Hepatocyte (in vitro differentiated cells): ENCODE data around the gene LYPLA2. TPM values are rescaled to one million over a fixed set of nuclear protein-coding genes. Genes with fewer than 3 reads are reported as not detected.

Source experiments
- DNase-seq: peaks from one replicate; pipeline ENCODE4 v3.0.0-alpha.2; 2016; ENCODE audit warnings: low spot score
- H2AFZ ChIP-seq: fragments of 200-600 bp; sonication (generic); 2 replicates; pipeline ENCODE4 v1.6.0; 2016; ENCODE audit warnings: antibody characterized with exemption, mild to moderate bottlenecking
- H3K27ac ChIP-seq: fragments of 200-600 bp; sonication (generic); 2 replicates; pipeline ENCODE4 v1.5.1; 2016; ENCODE audit warnings: mild to moderate bottlenecking
- H3K27me3 ChIP-seq: fragments of 200-600 bp; sonication (generic); 2 replicates; pipeline ENCODE4 v1.6.1; 2016
- H3K36me3 ChIP-seq: fragments of 200-600 bp; sonication (generic); replicated peaks from 2 replicates; pipeline ENCODE4 v1.5.1; 2016; ENCODE audit warnings: low read depth; ENCODE audit not compliant: insufficient read depth
- H3K4me1 ChIP-seq: fragments of 200-600 bp; sonication (generic); 2 replicates; pipeline ENCODE4 v1.5.1; 2016; ENCODE audit warnings: mild to moderate bottlenecking, moderate library complexity; ENCODE audit not compliant: insufficient read depth
- H3K4me2 ChIP-seq: fragments of 200-600 bp; sonication (generic); 2 replicates; pipeline ENCODE4 v1.6.0; 2016
- H3K4me3 ChIP-seq: fragments of 200-600 bp; sonication (generic); 2 replicates; pipeline ENCODE4 v1.5.1; 2016; ENCODE audit warnings: mild to moderate bottlenecking
- H3K79me2 ChIP-seq: fragments of 200-600 bp; sonication (generic); 2 replicates; pipeline ENCODE4 v1.6.0; 2017; ENCODE audit warnings: mild to moderate bottlenecking
- H3K9me2 ChIP-seq: fragments of 200-600 bp; sonication (generic); replicated peaks from 2 replicates; pipeline ENCODE4 v1.6.0; 2017; ENCODE audit warnings: mild to moderate bottlenecking; ENCODE audit not compliant: insufficient read depth
- H3K9me3 ChIP-seq: fragments of 200-600 bp; sonication (generic); 2 replicates; pipeline ENCODE4 v1.5.1; 2016; ENCODE audit warnings: low read depth, mild to moderate bottlenecking
- H4K20me1 ChIP-seq: fragments of 200-600 bp; sonication (generic); 2 replicates; pipeline ENCODE4 v1.6.0; 2016; ENCODE audit warnings: mild to moderate bottlenecking; ENCODE audit not compliant: insufficient read depth, poor library complexity, severe bottlenecking
- CTCF ChIP-seq: fragments of 200-600 bp; sonication (generic); IDR thresholded peaks from 2 replicates; pipeline ENCODE4 v1.5.1; 2016; ENCODE audit warnings: antibody characterized with exemption, mild to moderate bottlenecking; ENCODE audit not compliant: poor library complexity
- EZH2 ChIP-seq: fragments of 200-600 bp; sonication (generic); IDR thresholded peaks from 2 replicates; pipeline ENCODE4 v1.6.1; 2016; ENCODE audit warnings: antibody characterized with exemption, mild to moderate bottlenecking, borderline replicate concordance
- EZH2phosphoT487 ChIP-seq: fragments of 200-600 bp; sonication (generic); IDR thresholded peaks from one replicate; pipeline ENCODE4 v1.6.1; 2018; ENCODE audit warnings: antibody characterized with exemption, mild to moderate bottlenecking, low read depth, moderate library complexity; ENCODE audit not compliant: unreplicated experiment, severe bottlenecking
- WGBS: methylation state at CpG from one replicate; pipeline ENCODE4 v1.1.6; 2016; ENCODE audit warnings: low lambda C conversion rate; ENCODE audit errors: missing lambda C conversion rate; 5-methylcytosine and 5-hydroxymethylcytosine counted together
- polyA plus RNA-seq: library from polyadenylated mRNA; unstranded; fragments of >200 nt; fragmentation: Nextera tagmentation; extraction: Ambion mirVana; gene quantifications from 2 replicates; pipeline ENCODE4 v1.2.1, GENCODE V29; 2016
- total RNA-seq: library from RNA; depleted of rRNA; stranded (reverse); fragments of >200 nt; gene quantifications from 2 replicates; pipeline ENCODE4 v1.2.3, GENCODE V29; 2014

The LYPLA2 gene
- total and polyA plus RNA-seq, 2 experiments from 2014 or later: 73.2 to 162 TPM

GRCh38 chr1:23788695-23789094 lies 2.2 kb upstream of the LYPLA2 start:
- TF ChIP-seq EZH2phosphoT487 (no peak), EZH2 (no peak), CTCF (no peak)
- Histone ChIP-seq H3K9me3 (no peaks in the 10 kb centered on the region), H3K4me3 (no peak overlapping the region), H3K4me1 (peaks cover 10% of the 10 kb centered on the region), H3K79me2 (peaks cover 34% of the 10 kb centered on the region), H2AFZ (no peak overlapping the region), H3K36me3 (no peaks in the 10 kb centered on the region), H3K27me3 (no peaks in the 10 kb centered on the region), H3K27ac (no peak overlapping the region), H3K9me2 (no peaks in the 10 kb centered on the region), H4K20me1 (no peaks in the 10 kb centered on the region), H3K4me2 (no peak overlapping the region)
- no peak for DNase-seq
- 96% methylated on average over 3 of the region's 3 CpGs for WGBS

GRCh38 chr1:23791516-23792047 lies 637 bp downstream of the LYPLA2 start:
- Histone ChIP-seq H3K4me2 (peak overlapping the region; percentile 82), H4K20me1 (no peaks in the 10 kb centered on the region), H3K4me1 (peaks cover 11% of the 10 kb centered on the region), H3K9me3 (no peaks in the 10 kb centered on the region), H3K36me3 (no peaks in the 10 kb centered on the region), H3K9me2 (no peaks in the 10 kb centered on the region), H3K27me3 (no peaks in the 10 kb centered on the region), H3K79me2 (peaks cover 27% of the 10 kb centered on the region), H3K4me3 (peak overlapping the region; percentile 61), H2AFZ (peak overlapping the region; percentile 5), H3K27ac (peak overlapping the region; percentile 72)
- DNase-seq: peak; percentile 49
- TF ChIP-seq EZH2 (no peak), EZH2phosphoT487 (no peak), CTCF (no peak)
- 3% methylated on average over 12 of the region's 15 CpGs for WGBS

GRCh38 chr1:23792151-23792945 lies 1.4 kb downstream of the LYPLA2 start:
- H3K4me2 ChIP-seq: peak overlapping the region; percentile 82
- peaks cover 11% of the 10 kb centered on the region for H3K4me1 ChIP-seq
- no peak overlapping the region for H2AFZ ChIP-seq
- no peak for DNase-seq
- no peaks in the 10 kb centered on the region for H4K20me1 ChIP-seq
- no peaks in the 10 kb centered on the region for H3K9me3 ChIP-seq
- no peaks in the 10 kb centered on the region for H3K9me2 ChIP-seq
- TF ChIP-seq EZH2: no peak
- TF ChIP-seq EZH2phosphoT487: no peak
- TF ChIP-seq CTCF: no peak
- H3K36me3 ChIP-seq: no peaks in the 10 kb centered on the region
- WGBS: 81% methylated on average over 15 of the region's 19 CpGs
- no peak overlapping the region for H3K27ac ChIP-seq
- H3K4me3 ChIP-seq: peak overlapping the region; percentile 61
- peaks cover 27% of the 10 kb centered on the region for H3K79me2 ChIP-seq
- H3K27me3 ChIP-seq: no peaks in the 10 kb centered on the region
